ENCODE measurements around the gene SNORC.

DNA sequence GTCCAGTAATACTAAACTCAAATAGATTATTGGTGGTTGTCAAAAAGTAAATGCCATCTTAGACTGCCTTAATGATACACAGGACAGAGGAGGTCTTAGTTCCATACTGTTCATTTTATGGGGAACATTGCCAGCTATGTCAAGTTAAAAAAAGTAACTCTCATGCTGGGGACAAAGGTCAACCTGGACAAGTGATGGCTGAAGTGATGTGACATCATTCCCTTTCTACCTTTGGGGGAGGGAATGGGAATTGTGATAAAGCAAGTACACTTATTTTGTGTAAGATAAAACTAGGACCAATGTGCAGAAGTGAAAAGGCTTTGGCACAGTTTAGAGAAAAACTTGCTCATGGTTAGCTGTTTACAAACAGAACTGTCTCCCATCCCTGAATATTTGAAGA lies 24.0 kb upstream of the SNORC start:
- no peak for TF ChIP-seq POLR2AphosphoS5 (IDR thresholded peaks at IDR 0.05)
- TF ChIP-seq, protein P1, sequence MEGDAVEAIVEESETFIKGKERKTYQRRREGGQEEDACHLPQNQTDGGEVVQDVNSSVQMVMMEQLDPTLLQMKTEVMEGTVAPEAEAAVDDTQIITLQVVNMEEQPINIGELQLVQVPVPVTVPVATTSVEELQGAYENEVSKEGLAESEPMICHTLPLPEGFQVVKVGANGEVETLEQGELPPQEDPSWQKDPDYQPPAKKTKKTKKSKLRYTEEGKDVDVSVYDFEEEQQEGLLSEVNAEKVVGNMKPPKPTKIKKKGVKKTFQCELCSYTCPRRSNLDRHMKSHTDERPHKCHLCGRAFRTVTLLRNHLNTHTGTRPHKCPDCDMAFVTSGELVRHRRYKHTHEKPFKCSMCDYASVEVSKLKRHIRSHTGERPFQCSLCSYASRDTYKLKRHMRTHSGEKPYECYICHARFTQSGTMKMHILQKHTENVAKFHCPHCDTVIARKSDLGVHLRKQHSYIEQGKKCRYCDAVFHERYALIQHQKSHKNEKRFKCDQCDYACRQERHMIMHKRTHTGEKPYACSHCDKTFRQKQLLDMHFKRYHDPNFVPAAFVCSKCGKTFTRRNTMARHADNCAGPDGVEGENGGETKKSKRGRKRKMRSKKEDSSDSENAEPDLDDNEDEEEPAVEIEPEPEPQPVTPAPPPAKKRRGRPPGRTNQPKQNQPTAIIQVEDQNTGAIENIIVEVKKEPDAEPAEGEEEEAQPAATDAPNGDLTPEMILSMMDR (IDR thresholded peaks at IDR 0.05): no peak
- TF ChIP-seq EP300 (IDR thresholded peaks at IDR 0.05): no peak
- TF ChIP-seq POLR2A (IDR thresholded peaks at IDR 0.05): no peak
